Liver (tissue), 3 donors: Measurements from ENCODE around the gene DNAJC5.
A peak's percentile ranks its signal among the peaks of the same experiment; 100 is the strongest.

Source experiments
- GABPA ChIP-seq, 2 donors: IDR thresholded peaks in 1 of 2; conservative IDR thresholded peaks in 1 of 2; 2 replicates each; pipeline ENCODE4 v1.6.1; 2016; ENCODE audit warnings: antibody characterized with exemption in 2 of 2, mild to moderate bottlenecking in 1 of 2, moderate library complexity in 1 of 2
- RAD21 ChIP-seq, 2 donors: IDR thresholded peaks; 2 replicates each; pipeline ENCODE4 v1.6.1; 2016; ENCODE audit warnings: antibody characterized with exemption in 2 of 2, mild to moderate bottlenecking in 2 of 2
- SP1 ChIP-seq: IDR thresholded peaks from 2 replicates; pipeline ENCODE4 v1.6.1; 2018; ENCODE audit warnings: antibody characterized with exemption, mild to moderate bottlenecking
- TAF1 ChIP-seq: conservative IDR thresholded peaks from 2 replicates; pipeline ENCODE4 v1.6.1; 2016; ENCODE audit warnings: antibody characterized with exemption, mild to moderate bottlenecking
- TF ChIP-seq, protein P1 (sequence below): fragments of 150-350 bp; IDR thresholded peaks from 2 replicates; pipeline ENCODE4 v1.5.1; 2017; ENCODE audit warnings: improper control_type of control experiment, low read depth, low read length; ENCODE audit not compliant: missing input control
- TF ChIP-seq, protein P2 (sequence below): IDR thresholded peaks from 2 replicates; pipeline ENCODE4 v1.6.1; 2016; ENCODE audit warnings: antibody characterized with exemption, mild to moderate bottlenecking
- TF ChIP-seq, protein P3 (sequence below): IDR thresholded peaks from 2 replicates; pipeline ENCODE4 v1.6.1; 2016; ENCODE audit warnings: antibody characterized with exemption
- donor health status: healthy.
- donor health status: healthy.

DNA sequence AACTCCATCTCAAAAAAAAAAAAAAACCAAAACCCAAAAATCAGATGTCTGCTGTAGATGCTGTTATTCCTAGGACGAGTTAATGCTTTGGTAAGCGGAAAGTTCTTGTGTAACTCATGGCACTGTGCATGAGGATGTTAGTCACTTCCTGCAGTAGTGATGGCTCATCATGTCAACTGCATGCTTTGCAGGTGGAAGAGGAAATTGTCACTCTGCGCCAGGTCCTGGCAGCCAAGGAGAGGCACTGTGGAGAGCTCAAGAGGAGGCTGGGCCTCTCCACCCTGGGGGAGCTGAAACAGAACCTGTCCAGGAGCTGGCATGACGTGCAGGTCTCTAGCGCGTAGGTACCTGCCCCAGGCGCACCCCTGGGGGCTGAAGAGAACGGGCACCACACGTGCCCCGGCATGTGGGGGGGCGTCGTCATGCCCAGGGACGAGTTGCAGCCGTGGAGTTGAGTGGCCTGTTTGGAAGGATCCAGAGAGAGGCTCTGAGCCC is 21.4 kb upstream of the DNAJC5 start:
- TF ChIP-seq, protein P1, sequence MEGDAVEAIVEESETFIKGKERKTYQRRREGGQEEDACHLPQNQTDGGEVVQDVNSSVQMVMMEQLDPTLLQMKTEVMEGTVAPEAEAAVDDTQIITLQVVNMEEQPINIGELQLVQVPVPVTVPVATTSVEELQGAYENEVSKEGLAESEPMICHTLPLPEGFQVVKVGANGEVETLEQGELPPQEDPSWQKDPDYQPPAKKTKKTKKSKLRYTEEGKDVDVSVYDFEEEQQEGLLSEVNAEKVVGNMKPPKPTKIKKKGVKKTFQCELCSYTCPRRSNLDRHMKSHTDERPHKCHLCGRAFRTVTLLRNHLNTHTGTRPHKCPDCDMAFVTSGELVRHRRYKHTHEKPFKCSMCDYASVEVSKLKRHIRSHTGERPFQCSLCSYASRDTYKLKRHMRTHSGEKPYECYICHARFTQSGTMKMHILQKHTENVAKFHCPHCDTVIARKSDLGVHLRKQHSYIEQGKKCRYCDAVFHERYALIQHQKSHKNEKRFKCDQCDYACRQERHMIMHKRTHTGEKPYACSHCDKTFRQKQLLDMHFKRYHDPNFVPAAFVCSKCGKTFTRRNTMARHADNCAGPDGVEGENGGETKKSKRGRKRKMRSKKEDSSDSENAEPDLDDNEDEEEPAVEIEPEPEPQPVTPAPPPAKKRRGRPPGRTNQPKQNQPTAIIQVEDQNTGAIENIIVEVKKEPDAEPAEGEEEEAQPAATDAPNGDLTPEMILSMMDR = no peak
- TF ChIP-seq SP1 (no peak), TAF1 (no peak), GABPA (IDR thresholded peaks at IDR 0.05 in 1 of 2, conservative IDR thresholded peaks at IDR 0.05 in 1 of 2) (peak in 1 of 2 donors; percentile 30), RAD21 (IDR thresholded peaks at IDR 0.05) (no peak)
- TF ChIP-seq, protein P2, sequence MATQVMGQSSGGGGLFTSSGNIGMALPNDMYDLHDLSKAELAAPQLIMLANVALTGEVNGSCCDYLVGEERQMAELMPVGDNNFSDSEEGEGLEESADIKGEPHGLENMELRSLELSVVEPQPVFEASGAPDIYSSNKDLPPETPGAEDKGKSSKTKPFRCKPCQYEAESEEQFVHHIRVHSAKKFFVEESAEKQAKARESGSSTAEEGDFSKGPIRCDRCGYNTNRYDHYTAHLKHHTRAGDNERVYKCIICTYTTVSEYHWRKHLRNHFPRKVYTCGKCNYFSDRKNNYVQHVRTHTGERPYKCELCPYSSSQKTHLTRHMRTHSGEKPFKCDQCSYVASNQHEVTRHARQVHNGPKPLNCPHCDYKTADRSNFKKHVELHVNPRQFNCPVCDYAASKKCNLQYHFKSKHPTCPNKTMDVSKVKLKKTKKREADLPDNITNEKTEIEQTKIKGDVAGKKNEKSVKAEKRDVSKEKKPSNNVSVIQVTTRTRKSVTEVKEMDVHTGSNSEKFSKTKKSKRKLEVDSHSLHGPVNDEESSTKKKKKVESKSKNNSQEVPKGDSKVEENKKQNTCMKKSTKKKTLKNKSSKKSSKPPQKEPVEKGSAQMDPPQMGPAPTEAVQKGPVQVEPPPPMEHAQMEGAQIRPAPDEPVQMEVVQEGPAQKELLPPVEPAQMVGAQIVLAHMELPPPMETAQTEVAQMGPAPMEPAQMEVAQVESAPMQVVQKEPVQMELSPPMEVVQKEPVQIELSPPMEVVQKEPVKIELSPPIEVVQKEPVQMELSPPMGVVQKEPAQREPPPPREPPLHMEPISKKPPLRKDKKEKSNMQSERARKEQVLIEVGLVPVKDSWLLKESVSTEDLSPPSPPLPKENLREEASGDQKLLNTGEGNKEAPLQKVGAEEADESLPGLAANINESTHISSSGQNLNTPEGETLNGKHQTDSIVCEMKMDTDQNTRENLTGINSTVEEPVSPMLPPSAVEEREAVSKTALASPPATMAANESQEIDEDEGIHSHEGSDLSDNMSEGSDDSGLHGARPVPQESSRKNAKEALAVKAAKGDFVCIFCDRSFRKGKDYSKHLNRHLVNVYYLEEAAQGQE = no peak
- TF ChIP-seq, protein P3, sequence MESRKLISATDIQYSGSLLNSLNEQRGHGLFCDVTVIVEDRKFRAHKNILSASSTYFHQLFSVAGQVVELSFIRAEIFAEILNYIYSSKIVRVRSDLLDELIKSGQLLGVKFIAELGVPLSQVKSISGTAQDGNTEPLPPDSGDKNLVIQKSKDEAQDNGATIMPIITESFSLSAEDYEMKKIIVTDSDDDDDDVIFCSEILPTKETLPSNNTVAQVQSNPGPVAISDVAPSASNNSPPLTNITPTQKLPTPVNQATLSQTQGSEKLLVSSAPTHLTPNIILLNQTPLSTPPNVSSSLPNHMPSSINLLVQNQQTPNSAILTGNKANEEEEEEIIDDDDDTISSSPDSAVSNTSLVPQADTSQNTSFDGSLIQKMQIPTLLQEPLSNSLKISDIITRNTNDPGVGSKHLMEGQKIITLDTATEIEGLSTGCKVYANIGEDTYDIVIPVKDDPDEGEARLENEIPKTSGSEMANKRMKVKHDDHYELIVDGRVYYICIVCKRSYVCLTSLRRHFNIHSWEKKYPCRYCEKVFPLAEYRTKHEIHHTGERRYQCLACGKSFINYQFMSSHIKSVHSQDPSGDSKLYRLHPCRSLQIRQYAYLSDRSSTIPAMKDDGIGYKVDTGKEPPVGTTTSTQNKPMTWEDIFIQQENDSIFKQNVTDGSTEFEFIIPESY = no peak
